A673 (cell line): ENCODE results near the gene NKD1. TPM values are rescaled to one million over a fixed set of nuclear protein-coding genes. Genes with fewer than 3 reads are reported as not detected.

Experiments
- BruUV-seq: library from RNA; stranded (reverse); fragments of 400-500 nt; replicated peaks from 2 replicates; lab custom pipeline; 2021; lab: Mats Ljungman, UMichigan
- CTCF ChIA-PET: fragments of 300-600 bp; sonication (Branson Sonifier 250); formaldehyde crosslinking; loops from one replicate; lab custom pipeline; 2022; ENCODE audit warnings: antibody characterized with exemption; lab: Charles Lee
- POLR2A ChIA-PET: fragments of 300-600 bp; sonication (Branson Sonifier 250); formaldehyde crosslinking; loops from one replicate; lab custom pipeline; 2022; ENCODE audit warnings: antibody characterized with exemption; ENCODE audit not compliant: low non-redundant PET; lab: Charles Lee
- DNase-seq: peaks from one replicate; pipeline ENCODE4 v3.0.0-alpha.2; 2015; ENCODE audit warnings: low spot score
- H3K27ac ChIP-seq: fragments of 200-600 bp; sonication (generic); 2 replicates; pipeline ENCODE4 v1.5.1; 2016; ENCODE audit warnings: mixed run types, low read depth, mild to moderate bottlenecking, mixed read lengths, antibody characterized with exemption, low read length; ENCODE audit not compliant: poor library complexity, severe bottlenecking
- H3K27me3 ChIP-seq: fragments of 200-600 bp; sonication (generic); replicated peaks from 2 replicates; pipeline ENCODE4 v1.6.1; 2017; ENCODE audit warnings: mixed run types, low read depth, mild to moderate bottlenecking, mixed read lengths, antibody characterized with exemption, low read length; ENCODE audit not compliant: insufficient read depth, poor library complexity
- H3K36me3 ChIP-seq: fragments of 200-600 bp; sonication (generic); 2 replicates; pipeline ENCODE4 v1.6.1; 2016; ENCODE audit warnings: mixed run types, mild to moderate bottlenecking, mixed read lengths, antibody characterized with exemption, low read length; ENCODE audit not compliant: insufficient read depth, poor library complexity, severe bottlenecking
- H3K4me1 ChIP-seq: fragments of 200-600 bp; sonication (generic); 2 replicates; pipeline ENCODE4 v1.6.1; 2017; ENCODE audit warnings: mixed run types, mild to moderate bottlenecking, mixed read lengths, antibody characterized with exemption, low read length; ENCODE audit not compliant: insufficient read depth, poor library complexity, severe bottlenecking
- H3K4me3 ChIP-seq: fragments of 200-600 bp; sonication (generic); 2 replicates; pipeline ENCODE4 v1.5.1; 2016; ENCODE audit warnings: low read depth, mixed run types, mild to moderate bottlenecking, mixed read lengths, low read length; ENCODE audit not compliant: poor library complexity, severe bottlenecking
- H3K9me3 ChIP-seq: fragments of 200-600 bp; sonication (generic); 2 replicates; pipeline ENCODE4 v1.6.1; 2016; ENCODE audit warnings: mixed run types, low read depth, mild to moderate bottlenecking, mixed read lengths, antibody characterized with exemption, low read length; ENCODE audit not compliant: poor library complexity, severe bottlenecking
- CTCF ChIP-seq: fragments of 300-800, 200-600 bp; sonication (generic); conservative IDR thresholded peaks from 2 replicates; pipeline ENCODE4 v1.5.1; 2017; ENCODE audit warnings: low read depth, mild to moderate bottlenecking, antibody characterized with exemption, low read length, moderate library complexity, mixed read lengths
- EZH2 ChIP-seq: fragments of 200-600 bp; sonication (generic); IDR thresholded peaks from 2 replicates; pipeline ENCODE4 v1.6.1; 2017; ENCODE audit warnings: borderline replicate concordance, low read depth, mild to moderate bottlenecking, mixed read lengths, antibody characterized with exemption, low read length; ENCODE audit not compliant: poor library complexity, severe bottlenecking
- intact Hi-C: fragments of 100-400 bp; cut with micrococcal nuclease; formaldehyde crosslinking; loops from one replicate; pipeline ENCODE4 v1.10.0; 2022; ENCODE audit not compliant: unreplicated experiment
- total RNA-seq: library from RNA; stranded (reverse); gene quantifications from 2 replicates; pipeline ENCODE4 v1.2.3, GENCODE V29; 2021

The NKD1 gene
- total RNA-seq, 1 experiment from 2014 or later, result 1.1 TPM

DNA sequence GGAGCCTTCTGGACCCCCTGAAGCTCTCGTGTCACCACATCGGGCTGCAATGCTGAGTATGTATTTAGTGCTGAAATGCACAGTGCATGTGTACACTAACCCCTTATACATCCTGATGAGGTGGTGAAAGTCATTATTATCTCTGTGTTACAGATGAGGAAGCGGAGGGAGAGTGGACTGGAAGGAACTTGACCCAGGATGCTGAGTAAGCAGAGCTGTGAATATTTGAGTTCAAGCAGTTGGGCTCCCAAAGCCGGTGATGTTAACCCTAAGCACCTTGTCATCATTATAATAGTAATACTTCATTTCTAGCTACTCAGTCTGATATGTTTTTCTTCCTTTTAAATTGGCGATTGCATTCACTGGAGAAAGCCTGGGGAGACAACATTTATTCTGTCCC is 25.9 kb upstream of the NKD1 start:
- DNase-seq, result no peak
- Histone ChIP-seq H3K4me1 (no peaks in the 10 kb centered on the region), H3K9me3 (no peaks in the 10 kb centered on the region), H3K4me3 (no peak overlapping the region), H3K36me3 (no peaks in the 10 kb centered on the region), H3K27me3 (peaks cover 20% of the 10 kb centered on the region), H3K27ac (no peak overlapping the region)
- ChIA-PET CTCF (no interaction called here), POLR2A (no interaction called here)
- no TSS peak for BruUV-seq
- intact Hi-C loops, result no loop called here
- TF ChIP-seq EZH2, result no peak
- TF ChIP-seq CTCF, result no peak

DNA sequence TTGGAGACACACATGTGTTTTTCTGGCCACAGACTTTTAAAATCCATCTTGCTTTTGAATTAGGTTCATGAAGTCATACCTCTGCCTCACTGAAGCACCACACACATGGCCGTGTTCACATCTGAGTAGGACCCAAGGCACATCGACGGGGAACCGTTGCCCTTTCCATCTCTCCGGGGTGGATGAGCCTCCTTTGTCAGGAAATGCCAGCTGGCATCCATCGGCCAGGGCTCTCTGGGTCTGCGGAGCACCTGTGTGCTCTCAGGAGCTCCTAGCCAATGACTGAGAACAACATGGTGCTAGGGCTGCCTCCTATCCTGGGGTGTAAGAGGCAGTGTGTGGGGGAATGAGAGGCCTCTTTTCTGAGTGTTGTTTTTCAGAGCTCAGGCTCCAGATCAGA is 24.5 kb upstream of the NKD1 start:
- intact Hi-C loops, result no loop called here
- no peak for DNase-seq
- POLR2A ChIA-PET, result no interaction called here
- no peaks in the 10 kb centered on the region for H3K9me3 ChIP-seq
- no peaks in the 10 kb centered on the region for H3K36me3 ChIP-seq
- TF ChIP-seq EZH2 (no peak), CTCF (no peak)
- no peak overlapping the region for H3K27ac ChIP-seq
- peaks cover 25% of the 10 kb centered on the region for H3K27me3 ChIP-seq
- CTCF ChIA-PET, result no interaction called here
- no peaks in the 10 kb centered on the region for H3K4me1 ChIP-seq
- no peak overlapping the region for H3K4me3 ChIP-seq
- no TSS peak for BruUV-seq

GRCh38 chr16:50525262-50525661 is 22.9 kb upstream of the NKD1 start:
- ChIA-PET POLR2A (no interaction called here), CTCF (no interaction called here)
- H3K4me1 ChIP-seq, result no peaks in the 10 kb centered on the region
- H3K4me3 ChIP-seq, result no peak overlapping the region
- no peak overlapping the region for H3K27ac ChIP-seq
- DNase-seq, result no peak
- peaks cover 25% of the 10 kb centered on the region for H3K27me3 ChIP-seq
- TF ChIP-seq EZH2 (no peak), CTCF (no peak)
- intact Hi-C loops, result no loop called here
- BruUV-seq, result no TSS peak
- H3K9me3 ChIP-seq, result peaks cover 5% of the 10 kb centered on the region
- no peaks in the 10 kb centered on the region for H3K36me3 ChIP-seq
